Measurements from ENCODE around the gene SLC66A1.
"Not testable (repeated sequence)": the region's sequence is repeated elsewhere in the genome, so short reads cannot be mapped to it uniquely, and the experiment has no call there.

Gene SLC66A1

DNA sequence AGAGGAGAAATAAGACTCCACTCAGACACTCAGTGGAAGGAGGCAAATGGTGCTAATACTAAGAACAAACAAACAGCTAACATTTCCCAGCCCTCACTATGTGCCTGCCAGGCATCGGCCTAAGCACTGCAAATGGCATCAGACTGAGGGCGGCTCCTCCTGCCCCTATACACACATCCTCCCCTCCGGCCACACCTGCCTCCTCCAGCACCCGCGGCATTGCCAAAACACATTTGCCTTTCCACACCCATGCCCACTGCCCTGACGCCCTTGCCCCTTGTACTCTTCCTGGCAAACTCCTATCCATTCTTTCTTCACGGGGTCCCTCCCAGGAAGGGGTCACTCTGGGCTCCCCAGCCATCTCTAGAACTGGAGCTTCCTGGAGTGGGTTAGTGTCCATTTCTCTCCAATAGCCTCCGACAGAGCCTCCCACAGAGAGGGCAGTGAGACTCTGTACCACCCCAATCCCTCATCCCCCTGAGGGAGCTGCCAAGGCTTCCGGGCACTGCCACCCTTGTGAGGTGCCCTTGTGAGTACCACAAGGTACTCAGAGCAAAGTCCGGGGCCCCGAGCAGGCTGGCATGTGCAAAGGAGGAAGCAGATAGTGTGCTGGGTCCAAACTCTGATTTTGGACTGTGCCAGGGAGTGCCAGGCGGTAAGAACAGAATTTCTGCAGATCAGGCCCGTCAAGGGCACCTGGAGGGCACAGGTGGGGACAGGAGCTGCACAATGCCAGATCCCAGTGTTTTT lies 24.5 kb upstream of the SLC66A1 start:
- TF ChIP-seq EZH2 (IDR thresholded peaks at IDR 0.05; ENCODE audit: borderline replicate concordance, low read depth, low read length, severe bottlenecking) = no peak
- TF ChIP-seq, protein P1, sequence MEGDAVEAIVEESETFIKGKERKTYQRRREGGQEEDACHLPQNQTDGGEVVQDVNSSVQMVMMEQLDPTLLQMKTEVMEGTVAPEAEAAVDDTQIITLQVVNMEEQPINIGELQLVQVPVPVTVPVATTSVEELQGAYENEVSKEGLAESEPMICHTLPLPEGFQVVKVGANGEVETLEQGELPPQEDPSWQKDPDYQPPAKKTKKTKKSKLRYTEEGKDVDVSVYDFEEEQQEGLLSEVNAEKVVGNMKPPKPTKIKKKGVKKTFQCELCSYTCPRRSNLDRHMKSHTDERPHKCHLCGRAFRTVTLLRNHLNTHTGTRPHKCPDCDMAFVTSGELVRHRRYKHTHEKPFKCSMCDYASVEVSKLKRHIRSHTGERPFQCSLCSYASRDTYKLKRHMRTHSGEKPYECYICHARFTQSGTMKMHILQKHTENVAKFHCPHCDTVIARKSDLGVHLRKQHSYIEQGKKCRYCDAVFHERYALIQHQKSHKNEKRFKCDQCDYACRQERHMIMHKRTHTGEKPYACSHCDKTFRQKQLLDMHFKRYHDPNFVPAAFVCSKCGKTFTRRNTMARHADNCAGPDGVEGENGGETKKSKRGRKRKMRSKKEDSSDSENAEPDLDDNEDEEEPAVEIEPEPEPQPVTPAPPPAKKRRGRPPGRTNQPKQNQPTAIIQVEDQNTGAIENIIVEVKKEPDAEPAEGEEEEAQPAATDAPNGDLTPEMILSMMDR (IDR thresholded peaks at IDR 0.05; ENCODE audit: borderline replicate concordance, extremely low read depth, low read length, poor library complexity, severe bottlenecking) = no peak
- H3K4me1 ChIP-seq (ENCODE audit: insufficient read depth, low read length) = no peaks in the 10 kb centered on the region
- no peak overlapping the region for H2AFZ ChIP-seq (ENCODE audit: low read depth, low read length)
- H4K20me1 ChIP-seq (ENCODE audit: insufficient read depth, low read length) = no peaks in the 10 kb centered on the region
- H3K27ac ChIP-seq (ENCODE audit: low read length) = no peak overlapping the region
- no peak for ATAC-seq (ENCODE audit: insufficient read depth, low read depth)
- no peaks in the 10 kb centered on the region for H3K9me3 ChIP-seq (ENCODE audit: insufficient read depth, low read length, severe bottlenecking)
- no peaks in the 10 kb centered on the region for H3K27me3 ChIP-seq (ENCODE audit: insufficient read depth, low read length, poor library complexity)
- H3K36me3 ChIP-seq (ENCODE audit: insufficient read depth, low read length) = no peaks in the 10 kb centered on the region
- H3K4me3 ChIP-seq (ENCODE audit: low read depth in 1 of 2, low read length in 2 of 2) = no peak overlapping the region
- no peak overlapping the region for H3K9ac ChIP-seq (ENCODE audit: low read depth, low read length)
- H3K4me2 ChIP-seq (ENCODE audit: insufficient read depth, low read length) = no peak overlapping the region
- DNase-seq = no peak
- no peaks in the 10 kb centered on the region for H3K79me2 ChIP-seq (ENCODE audit: insufficient read depth, low read length)

GRCh38 chr1:19288324-19289241 lies 23.5 kb upstream of the SLC66A1 start, which contains the start of gene AKR7A3:
Gene AKR7A3 (minus strand): TSS chr1:19288770. CDS start chr1:19288709, 61 bp downstream.
- DNase-seq; H4K20me1 ChIP-seq (ENCODE audit: insufficient read depth, low read length); H3K36me3 ChIP-seq (ENCODE audit: insufficient read depth, low read length); H3K4me3 ChIP-seq (ENCODE audit: low read depth in 1 of 2, low read length in 2 of 2); H2AFZ ChIP-seq (ENCODE audit: low read depth, low read length); H3K4me2 ChIP-seq (ENCODE audit: insufficient read depth, low read length); H3K9me3 ChIP-seq (ENCODE audit: insufficient read depth, low read length, severe bottlenecking); ATAC-seq (ENCODE audit: insufficient read depth, low read depth); H3K27ac ChIP-seq (ENCODE audit: low read length); H3K9ac ChIP-seq (ENCODE audit: low read depth, low read length); H3K27me3 ChIP-seq (ENCODE audit: insufficient read depth, low read length, poor library complexity); H3K79me2 ChIP-seq (ENCODE audit: insufficient read depth, low read length); H3K4me1 ChIP-seq (ENCODE audit: insufficient read depth, low read length): not testable (repeated sequence)

DNA sequence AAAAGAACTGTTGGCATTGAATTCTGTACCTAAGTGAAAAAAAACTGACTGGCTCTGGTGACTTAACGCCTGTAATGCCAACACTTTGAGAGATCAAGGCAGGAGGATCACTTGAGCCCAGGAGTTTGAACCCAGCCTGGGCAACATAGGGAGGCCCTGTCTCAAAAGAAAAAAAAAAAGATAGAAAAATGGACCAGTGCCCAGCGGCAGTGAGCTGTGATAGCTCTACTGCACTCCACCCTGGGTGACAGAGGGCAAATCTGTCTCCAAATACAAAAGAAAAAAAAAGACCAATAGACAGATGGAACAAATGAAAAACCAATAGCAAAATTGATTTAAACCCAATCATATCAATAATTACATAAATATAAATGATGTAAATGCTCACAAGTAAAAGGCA lies 22.9 kb upstream of the SLC66A1 start:
- TF ChIP-seq, protein P1 (IDR thresholded peaks at IDR 0.05; ENCODE audit: borderline replicate concordance, extremely low read depth, low read length, poor library complexity, severe bottlenecking) = no peak
- TF ChIP-seq EZH2 (IDR thresholded peaks at IDR 0.05; ENCODE audit: borderline replicate concordance, low read depth, low read length, severe bottlenecking) = no peak
- Histone ChIP-seq H3K4me1 (ENCODE audit: insufficient read depth, low read length) (no peaks in the 10 kb centered on the region), H4K20me1 (ENCODE audit: insufficient read depth, low read length) (no peaks in the 10 kb centered on the region), H3K36me3 (ENCODE audit: insufficient read depth, low read length) (no peaks in the 10 kb centered on the region), H3K9me3 (ENCODE audit: insufficient read depth, low read length, severe bottlenecking) (peaks cover 7% of the 10 kb centered on the region), H3K27ac (ENCODE audit: low read length) (no peak overlapping the region), H3K4me3 (ENCODE audit: low read depth in 1 of 2, low read length in 2 of 2) (no peak overlapping the region), H3K9ac (ENCODE audit: low read depth, low read length) (no peak overlapping the region), H2AFZ (ENCODE audit: low read depth, low read length) (no peak overlapping the region), H3K27me3 (ENCODE audit: insufficient read depth, low read length, poor library complexity) (no peaks in the 10 kb centered on the region), H3K4me2 (ENCODE audit: insufficient read depth, low read length) (no peak overlapping the region), H3K79me2 (ENCODE audit: insufficient read depth, low read length) (no peaks in the 10 kb centered on the region)
- no peak for ATAC-seq (ENCODE audit: insufficient read depth, low read depth)
- no peak for DNase-seq

DNA sequence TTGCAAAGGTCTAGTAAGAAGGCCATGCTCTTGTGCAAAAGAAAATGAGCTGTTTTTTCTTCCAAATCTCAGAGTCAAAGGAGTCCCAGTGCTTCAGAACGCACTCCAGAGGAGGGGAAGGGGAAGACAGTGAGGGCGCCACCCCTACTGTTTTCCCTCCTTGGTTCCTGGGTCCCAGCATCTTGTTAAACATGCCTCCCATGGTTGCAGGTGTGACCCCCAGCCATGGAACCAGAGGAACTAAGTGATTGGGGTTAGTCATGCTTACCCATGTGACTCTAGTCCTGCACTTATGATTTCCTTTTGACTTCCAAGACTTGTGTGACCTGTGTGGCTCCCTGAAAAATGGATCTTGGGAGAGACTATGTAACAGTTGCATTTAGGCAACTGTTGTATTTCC lies 17.5 kb upstream of the SLC66A1 start:
- Histone ChIP-seq H3K4me1 (ENCODE audit: insufficient read depth, low read length) (no peaks in the 10 kb centered on the region), H3K27ac (ENCODE audit: low read length) (no peak overlapping the region), H4K20me1 (ENCODE audit: insufficient read depth, low read length) (no peaks in the 10 kb centered on the region), H3K36me3 (ENCODE audit: insufficient read depth, low read length) (no peaks in the 10 kb centered on the region), H3K79me2 (ENCODE audit: insufficient read depth, low read length) (no peaks in the 10 kb centered on the region), H3K9ac (ENCODE audit: low read depth, low read length) (no peak overlapping the region), H3K27me3 (ENCODE audit: insufficient read depth, low read length, poor library complexity) (no peaks in the 10 kb centered on the region), H2AFZ (ENCODE audit: low read depth, low read length) (no peak overlapping the region), H3K4me2 (ENCODE audit: insufficient read depth, low read length) (no peak overlapping the region), H3K9me3 (ENCODE audit: insufficient read depth, low read length, severe bottlenecking) (peaks cover 24% of the 10 kb centered on the region), H3K4me3 (ENCODE audit: low read depth in 1 of 2, low read length in 2 of 2) (no peak overlapping the region)
- TF ChIP-seq EZH2 (IDR thresholded peaks at IDR 0.05; ENCODE audit: borderline replicate concordance, low read depth, low read length, severe bottlenecking) = no peak
- TF ChIP-seq, protein P1 (IDR thresholded peaks at IDR 0.05; ENCODE audit: borderline replicate concordance, extremely low read depth, low read length, poor library complexity, severe bottlenecking) = no peak
- DNase-seq (no peak), ATAC-seq (ENCODE audit: insufficient read depth, low read depth) (no peak)

All from DND-41 (cell line).